Endodermal cell (in vitro differentiated cells): ENCODE measurements around the gene BRSK2. TPM values are rescaled to one million over a fixed set of nuclear protein-coding genes. Genes with fewer than 3 reads are reported as not detected.

Experiments
- DNase-seq: peaks from one replicate; pipeline ENCODE4 v3.0.0-alpha.2; 2017
- H3K27ac ChIP-seq: 2 replicates; pipeline ENCODE4 v1.5.1; 2013; ENCODE audit warnings: mild to moderate bottlenecking, low read depth, low read length, moderate library complexity
- H3K27me3 ChIP-seq: 2 replicates; pipeline ENCODE4 v1.6.1; 2013; ENCODE audit warnings: mild to moderate bottlenecking, low read length, moderate library complexity; ENCODE audit not compliant: insufficient read depth, control insufficient read depth, poor library complexity, severe bottlenecking
- H3K36me3 ChIP-seq: 2 replicates; pipeline ENCODE4 v1.7.0; 2013; ENCODE audit warnings: mild to moderate bottlenecking, low read length, moderate library complexity; ENCODE audit not compliant: control insufficient read depth, insufficient read depth
- H3K4me1 ChIP-seq: one replicate; pipeline ENCODE4 v1.7.0; 2013; ENCODE audit warnings: low read length; ENCODE audit not compliant: control insufficient read depth, insufficient read depth
- H3K4me3 ChIP-seq: 2 replicates; pipeline ENCODE4 v1.5.1; 2013; ENCODE audit warnings: mild to moderate bottlenecking, low read length, moderate library complexity
- H3K9ac ChIP-seq: 2 replicates; pipeline ENCODE4 v1.6.1; 2013; ENCODE audit warnings: mild to moderate bottlenecking, low read length, moderate library complexity; ENCODE audit not compliant: poor library complexity, severe bottlenecking; ENCODE audit errors: extremely low read depth
- H3K9me3 ChIP-seq: 2 replicates; pipeline ENCODE4 v1.6.1; 2013; ENCODE audit warnings: mild to moderate bottlenecking, low read length, moderate library complexity; ENCODE audit not compliant: control insufficient read depth
- H3K27ac Mint-ChIP-seq: 2 replicates; pipeline ENCODE4 v1.8.0; 2020; ENCODE audit warnings: mixed read lengths
- H3K27me3 Mint-ChIP-seq: 2 replicates; pipeline ENCODE4 v1.8.0; 2021; ENCODE audit warnings: mild to moderate bottlenecking, mixed read lengths; ENCODE audit not compliant: insufficient read depth
- H3K36me3 Mint-ChIP-seq: 2 replicates; pipeline ENCODE4 v1.8.0; 2020; ENCODE audit warnings: low read depth, mixed read lengths
- H3K4me1 Mint-ChIP-seq: 2 replicates; pipeline ENCODE4 v1.8.0; 2020; ENCODE audit warnings: mixed read lengths
- H3K4me3 Mint-ChIP-seq: 2 replicates; pipeline ENCODE4 v1.8.0; 2020; ENCODE audit warnings: mild to moderate bottlenecking, moderate library complexity, mixed read lengths
- H3K9me3 Mint-ChIP-seq: 2 replicates; pipeline ENCODE4 v1.8.0; 2020; ENCODE audit warnings: mild to moderate bottlenecking, mixed read lengths
- CTCF ChIP-seq: fragments of 200-600 bp; sonication (generic); conservative IDR thresholded peaks from 2 replicates; pipeline ENCODE4 v1.5.0; 2021; ENCODE audit warnings: antibody characterized with exemption, mild to moderate bottlenecking
- WGBS, 2 experiments: methylation state at CpG; one replicate each; pipeline versions ENCODE4 v1.1.5 to v1.1.7; 2013; ENCODE audit warnings: missing lambda C conversion rate in 2 of 2, mixed read lengths in 1 of 2; ENCODE audit not compliant: insufficient coverage in 1 of 2, insufficient read length in 1 of 2; 5-methylcytosine and 5-hydroxymethylcytosine counted together
- total RNA-seq, 2 donors: library from RNA; stranded (reverse); fragmentation: NEBNext Ultra II Directional in 1 of 2; extraction: Animal tissue kit (Norgen Biotek cat#: 25700) in 1 of 2; gene quantifications; 2 replicates in 1 of 2; 3 replicates in 1 of 2; pipeline ENCODE4 v1.2.1, GENCODE V29; 2021

BRSK2 gene
- total RNA-seq, 2 donors from 2014 or later, result 9.4 to 10.3 TPM

GRCh38 chr11:1395773-1396374 is 6.1 kb downstream of the BRSK2 start:
- Histone ChIP-seq H3K27me3 (peaks cover 11% of the 10 kb centered on the region), H3K27ac (no peak overlapping the region), H3K36me3 (no peaks in the 10 kb centered on the region), H3K9ac (no peak overlapping the region), H3K4me1 (no peaks in the 10 kb centered on the region), H3K9me3 (no peaks in the 10 kb centered on the region), H3K4me3 (no peak overlapping the region)
- Mint-ChIP-seq H3K27ac (no peak overlapping the region), H3K36me3 (no peaks in the 10 kb centered on the region), H3K4me1 (no peaks in the 10 kb centered on the region), H3K27me3 (peaks cover 16% of the 10 kb centered on the region), H3K9me3 (peaks cover 2% of the 10 kb centered on the region), H3K4me3 (no peak overlapping the region)
- DNase-seq, result no peak
- TF ChIP-seq CTCF, result no peak
- WGBS, 2 experiments, result 88 to 93% methylated on average over 12 to 19 of the region's 19 CpGs

- Histone ChIP-seq H3K27me3 (peaks cover 6% of the 10 kb centered on the region), H3K4me3 (no peak overlapping the region), H3K9ac (no peak overlapping the region), H3K36me3 (no peaks in the 10 kb centered on the region), H3K27ac (no peak overlapping the region), H3K9me3 (no peaks in the 10 kb centered on the region), H3K4me1 (no peaks in the 10 kb centered on the region)
- 86 to 95% methylated on average over 18 to 20 of the region's 20 CpGs for WGBS, 2 experiments
- Mint-ChIP-seq H3K9me3 (peaks cover 2% of the 10 kb centered on the region), H3K4me1 (no peaks in the 10 kb centered on the region), H3K36me3 (no peaks in the 10 kb centered on the region), H3K27me3 (peaks cover 11% of the 10 kb centered on the region), H3K4me3 (no peak overlapping the region), H3K27ac (no peak overlapping the region)
- TF ChIP-seq CTCF, result no peak
- no peak for DNase-seq
These were observed 6.7 kb downstream of the BRSK2 start for GRCh38 chr11:1396375-1396841.

DNA sequence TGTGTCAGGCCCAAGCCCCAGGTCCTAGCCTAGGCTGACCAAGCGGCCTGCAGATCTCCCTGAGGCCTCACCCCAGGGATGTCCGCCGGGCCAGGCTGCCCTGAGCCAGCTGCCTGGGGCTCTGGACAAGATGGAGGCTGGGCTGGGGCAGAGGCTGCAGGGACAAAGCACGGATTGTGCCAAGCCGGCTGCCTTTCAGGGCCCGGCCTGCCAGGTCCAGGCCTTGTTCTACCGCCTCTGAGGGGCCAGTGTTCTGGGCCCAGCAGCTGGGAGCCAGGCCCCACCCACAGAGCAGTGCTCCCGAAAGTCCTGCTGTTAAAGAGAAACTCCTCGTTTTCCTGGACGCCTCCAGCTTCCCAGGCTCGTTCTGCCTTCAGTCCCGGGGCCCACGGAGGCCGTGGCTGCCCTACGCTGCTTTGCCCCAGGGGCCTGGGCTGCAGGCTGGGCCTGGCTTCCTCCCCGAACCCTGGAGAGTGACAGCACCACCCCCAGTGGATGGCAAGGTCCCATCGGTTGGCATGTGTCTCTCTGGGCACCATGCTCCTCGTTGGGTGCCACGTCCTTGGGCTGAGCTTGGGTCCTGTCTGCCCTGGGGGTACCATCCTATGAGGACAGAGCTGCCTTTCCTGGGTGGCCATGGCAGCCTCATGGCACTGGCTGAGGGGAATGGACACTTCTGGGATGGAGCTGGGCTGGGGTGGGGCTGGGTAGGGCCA is 7.6 kb downstream of the BRSK2 start:
- no peaks in the 10 kb centered on the region for H3K36me3 ChIP-seq
- no peak overlapping the region for H3K27ac Mint-ChIP-seq
- H3K36me3 Mint-ChIP-seq, result no peaks in the 10 kb centered on the region
- no peak overlapping the region for H3K4me3 ChIP-seq
- no peak for DNase-seq
- H3K9me3 ChIP-seq, result no peaks in the 10 kb centered on the region
- WGBS, 2 experiments, result 88 to 94% methylated on average over 11 to 19 of the region's 19 CpGs
- H3K4me1 ChIP-seq, result no peaks in the 10 kb centered on the region
- no peak overlapping the region for H3K27ac ChIP-seq
- peaks cover 2% of the 10 kb centered on the region for H3K9me3 Mint-ChIP-seq
- no peak overlapping the region for H3K4me3 Mint-ChIP-seq
- H3K27me3 ChIP-seq, result no peaks in the 10 kb centered on the region
- no peaks in the 10 kb centered on the region for H3K4me1 Mint-ChIP-seq
- no peak overlapping the region for H3K9ac ChIP-seq
- H3K27me3 Mint-ChIP-seq, result peaks cover 2% of the 10 kb centered on the region
- TF ChIP-seq CTCF, result no peak
